ENCODE results near the gene CDRT15L2.
"Not testable (repeated sequence)": the region's sequence is repeated elsewhere in the genome, so short reads cannot be mapped to it uniquely, and the experiment has no call there.

CDRT15L2 gene

GRCh38 chr17:20615461-20615860, 35.9 kb downstream of the CDRT15L2 start:
- H3K36me3 ChIP-seq (ENCODE audit: control insufficient read depth, insufficient read depth, low read length); H3K4me1 ChIP-seq (ENCODE audit: control insufficient read depth, insufficient read depth, low read length, poor library complexity, severe bottlenecking); H3K9me3 ChIP-seq (ENCODE audit: control insufficient read depth, low read length); H3K27ac ChIP-seq (ENCODE audit: low read depth, low read length, severe bottlenecking); H3K4me3 ChIP-seq (ENCODE audit: extremely low read depth, insufficient read depth, low read length, poor library complexity, severe bottlenecking): not testable (repeated sequence)
- 70 to 100% methylated on average over 1 to 2 of the region's 3 CpGs for WGBS, 2 experiments (ENCODE audit: insufficient coverage in 2 of 2)

All from mesodermal cell (in vitro differentiated cells).